BJ (cell line): ENCODE measurements around the gene LCN9. TPM values are rescaled to one million over a fixed set of nuclear protein-coding genes. Genes with fewer than 3 reads are reported as not detected.
A peak's percentile ranks its signal among the peaks of the same experiment; 100 is the strongest.

Experiments
- CTCF ChIA-PET: fragments of 350-600 bp; formaldehyde crosslinking; extraction: SDS; loops from one replicate; lab custom pipeline; 2021; ENCODE audit warnings: antibody characterized with exemption, inconsistent platforms; lab: Yijun Ruan, JAX
- POLR2A ChIA-PET: fragments of 300-600 bp; sonication (Branson Sonifier 250); formaldehyde crosslinking; extraction: SDS; loops from one replicate; lab custom pipeline; 2021; ENCODE audit warnings: antibody characterized with exemption; lab: Charles Lee
- DNase-seq: peaks from one replicate; pipeline ENCODE4 v3.0.0-alpha.2; 2011; ENCODE audit warnings: low read depth
- H3K27me3 ChIP-seq: 2 replicates; pipeline ENCODE4 v1.6.0; 2011; ENCODE audit warnings: low read length; ENCODE audit not compliant: control insufficient read depth, insufficient read depth
- H3K36me3 ChIP-seq: 2 replicates; pipeline ENCODE4 v1.5.1; 2011; ENCODE audit warnings: low read length; ENCODE audit not compliant: control insufficient read depth, insufficient read depth
- H3K4me3 ChIP-seq: 2 replicates; pipeline ENCODE4 v1.5.1; 2011; ENCODE audit warnings: low read depth, mild to moderate bottlenecking, control low read depth, low read length
- polyA minus RNA-seq: library from RNA; depleted of rRNA, polyadenylated mRNA; stranded (reverse); fragments of >200 nt; gene quantifications from 2 replicates; pipeline ENCODE4 v1.2.3, GENCODE V29; 2011; rRNA and poly(A)+ RNA removed
- polyA plus RNA-seq: library from polyadenylated mRNA; depleted of rRNA; stranded (reverse); fragments of >200 nt; gene quantifications from 2 replicates; pipeline ENCODE4 v1.2.3, GENCODE V29; 2011; rRNA removed
- TF ChIP-seq, protein P1 (sequence below): IDR thresholded peaks from 2 replicates; pipeline ENCODE4 v1.5.1; 2011; ENCODE audit warnings: low read depth, mild to moderate bottlenecking, control low read depth, inconsistent platforms, low read length, moderate library complexity; ENCODE audit not compliant: insufficient read depth

The LCN9 gene, protein sequence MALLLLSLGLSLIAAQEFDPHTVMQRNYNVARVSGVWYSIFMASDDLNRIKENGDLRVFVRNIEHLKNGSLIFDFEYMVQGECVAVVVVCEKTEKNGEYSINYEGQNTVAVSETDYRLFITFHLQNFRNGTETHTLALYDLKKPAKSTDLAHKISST
- polyA plus RNA-seq = not detected in 2 replicates
- polyA minus RNA-seq = not detected in 2 replicates

DNA sequence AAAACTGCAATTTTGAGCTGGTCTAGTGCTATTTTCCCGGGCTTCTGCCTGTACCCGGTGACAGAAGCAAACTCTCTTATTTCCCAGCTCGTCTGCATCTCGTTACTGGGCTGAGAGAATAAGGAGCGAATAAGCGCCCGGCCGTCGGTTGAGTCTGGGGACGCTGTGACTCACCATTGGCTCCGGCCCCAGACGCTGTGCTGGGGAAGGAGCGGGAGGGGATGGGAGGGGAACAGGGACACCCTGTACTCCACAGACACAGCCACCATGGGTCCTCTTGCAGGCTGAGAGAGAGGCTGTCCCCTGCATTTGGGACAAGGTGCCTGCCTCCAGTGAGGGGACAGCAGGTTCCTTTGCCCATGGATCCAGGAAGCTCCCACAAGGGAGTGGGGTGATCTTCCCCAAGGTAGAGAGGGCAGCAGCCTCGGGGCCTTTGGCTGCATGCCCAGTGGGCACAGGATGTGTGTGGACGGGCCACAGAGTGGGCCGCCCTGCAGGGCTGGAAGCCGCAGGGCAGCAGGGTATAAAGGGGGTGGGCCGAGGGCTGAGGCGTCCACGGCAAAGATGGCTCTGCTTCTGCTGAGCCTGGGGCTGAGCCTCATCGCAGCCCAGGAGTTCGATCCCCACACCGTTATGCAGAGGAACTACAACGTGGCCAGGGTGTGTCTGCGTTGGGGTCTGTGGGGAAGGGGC lies at the start of gene LCN9:
TSS of gene LCN9 (plus strand) at position 552 of the 693 bp plus-strand sequence. CDS start at position 565, 13 bp downstream.
- POLR2A ChIA-PET = no interaction called here
- TF ChIP-seq, protein P1, sequence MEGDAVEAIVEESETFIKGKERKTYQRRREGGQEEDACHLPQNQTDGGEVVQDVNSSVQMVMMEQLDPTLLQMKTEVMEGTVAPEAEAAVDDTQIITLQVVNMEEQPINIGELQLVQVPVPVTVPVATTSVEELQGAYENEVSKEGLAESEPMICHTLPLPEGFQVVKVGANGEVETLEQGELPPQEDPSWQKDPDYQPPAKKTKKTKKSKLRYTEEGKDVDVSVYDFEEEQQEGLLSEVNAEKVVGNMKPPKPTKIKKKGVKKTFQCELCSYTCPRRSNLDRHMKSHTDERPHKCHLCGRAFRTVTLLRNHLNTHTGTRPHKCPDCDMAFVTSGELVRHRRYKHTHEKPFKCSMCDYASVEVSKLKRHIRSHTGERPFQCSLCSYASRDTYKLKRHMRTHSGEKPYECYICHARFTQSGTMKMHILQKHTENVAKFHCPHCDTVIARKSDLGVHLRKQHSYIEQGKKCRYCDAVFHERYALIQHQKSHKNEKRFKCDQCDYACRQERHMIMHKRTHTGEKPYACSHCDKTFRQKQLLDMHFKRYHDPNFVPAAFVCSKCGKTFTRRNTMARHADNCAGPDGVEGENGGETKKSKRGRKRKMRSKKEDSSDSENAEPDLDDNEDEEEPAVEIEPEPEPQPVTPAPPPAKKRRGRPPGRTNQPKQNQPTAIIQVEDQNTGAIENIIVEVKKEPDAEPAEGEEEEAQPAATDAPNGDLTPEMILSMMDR = no peak
- CTCF ChIA-PET = no interaction called here
- no peaks in the 10 kb centered on the region for H3K36me3 ChIP-seq
- H3K27me3 ChIP-seq = no peaks in the 10 kb centered on the region
- DNase-seq = no peak
- H3K4me3 ChIP-seq = no peak within 1 kb of the TSS

DNA sequence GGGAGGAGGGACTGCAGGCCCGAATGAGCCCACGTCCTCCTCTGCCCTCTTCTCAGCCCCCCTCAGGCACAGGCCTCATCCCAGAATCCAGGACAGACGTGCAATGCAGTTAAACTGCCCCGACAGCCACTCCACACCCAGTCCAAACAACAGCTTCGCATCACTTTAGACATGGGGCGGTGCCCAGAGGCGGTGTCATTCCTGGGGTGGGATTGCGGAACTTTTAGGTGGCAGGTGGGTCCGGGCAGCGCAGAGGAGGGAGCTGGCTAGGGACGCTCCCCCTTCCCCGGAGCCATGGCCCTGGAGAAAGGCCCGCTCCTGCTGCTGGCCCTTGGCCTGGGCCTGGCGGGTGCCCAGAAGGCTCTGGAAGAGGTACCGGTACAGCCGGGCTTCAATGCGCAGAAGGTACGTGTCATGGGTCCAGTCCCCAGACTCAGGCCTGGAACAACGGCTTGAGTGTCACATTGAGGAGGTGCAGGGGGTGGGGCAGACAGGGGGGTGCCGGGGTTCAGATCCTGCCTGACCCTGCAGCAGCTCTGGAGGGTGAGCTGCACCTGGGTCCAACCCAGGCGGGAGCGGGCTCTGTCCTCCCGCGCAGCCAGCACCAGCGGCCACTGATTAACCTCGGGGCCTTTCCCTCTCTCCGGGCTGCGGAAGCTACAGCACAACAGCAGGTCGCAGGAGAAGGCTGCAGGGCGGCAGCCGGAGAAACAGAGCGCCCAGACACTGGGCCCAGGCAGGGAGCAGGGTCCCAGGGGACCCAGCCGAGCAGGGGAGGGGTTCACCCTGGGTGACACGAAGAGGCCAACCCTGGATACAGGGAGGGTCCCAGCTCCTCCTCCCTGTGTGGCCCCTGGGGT lies 48.9 kb upstream of the LCN9 start:
- ChIA-PET POLR2A (no interaction called here), CTCF (no interaction called here)
- Histone ChIP-seq H3K27me3 (no peaks in the 10 kb centered on the region), H3K36me3 (no peaks in the 10 kb centered on the region), H3K4me3 (no peak overlapping the region)
- no peak for DNase-seq
- TF ChIP-seq, protein P1 = no peak

DNA sequence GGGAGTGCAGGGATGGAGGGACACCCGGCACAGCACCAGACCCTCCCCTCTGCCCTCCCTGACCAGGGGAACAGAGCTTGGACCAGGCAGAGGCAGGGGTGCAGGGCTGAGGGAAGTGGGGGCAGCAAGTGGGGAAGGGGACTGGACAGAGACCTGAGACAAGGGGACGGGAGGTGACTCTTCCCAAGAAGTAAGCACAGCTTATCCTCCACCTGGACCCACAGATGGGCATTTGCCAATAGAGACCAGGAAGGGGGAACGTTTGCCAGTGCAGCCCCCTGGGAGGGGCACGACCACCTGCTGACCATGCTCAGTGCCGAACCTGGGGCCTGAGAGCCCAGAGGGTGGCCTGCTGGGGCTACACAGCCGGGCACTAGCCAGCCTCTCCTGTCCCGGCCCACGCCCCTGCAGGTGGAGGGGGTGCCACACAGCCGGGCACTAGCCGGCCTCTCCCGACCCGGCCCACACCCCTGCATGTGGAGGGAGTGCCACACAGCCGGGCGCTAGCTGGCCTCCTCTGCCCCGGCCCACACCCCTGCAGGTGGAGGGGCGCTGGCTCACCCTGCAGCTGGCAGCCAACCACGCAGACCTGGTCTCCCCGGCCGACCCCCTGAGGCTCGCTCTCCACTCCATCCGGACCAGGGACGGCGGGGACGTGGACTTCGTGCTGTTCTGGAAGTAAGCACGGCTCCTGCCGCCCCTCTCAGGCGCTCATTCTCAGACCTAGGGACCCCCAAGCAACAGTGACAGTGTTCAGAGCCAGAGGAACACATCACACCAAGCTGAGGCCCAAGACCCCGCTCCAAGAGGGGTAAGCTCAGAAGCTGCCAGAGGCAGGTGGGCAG lies 48.1 kb upstream of the LCN9 start:
- Histone ChIP-seq H3K27me3 (no peaks in the 10 kb centered on the region), H3K4me3 (no peak overlapping the region), H3K36me3 (no peaks in the 10 kb centered on the region)
- TF ChIP-seq, protein P1 = no peak
- ChIA-PET CTCF (interaction anchor here (2.4 kb wide), 1 partner anchor 12 kb away, joined by 9 read pairs; no protein-coding TSS in a partner anchor), POLR2A (no interaction called here)
- DNase-seq = no peak

DNA sequence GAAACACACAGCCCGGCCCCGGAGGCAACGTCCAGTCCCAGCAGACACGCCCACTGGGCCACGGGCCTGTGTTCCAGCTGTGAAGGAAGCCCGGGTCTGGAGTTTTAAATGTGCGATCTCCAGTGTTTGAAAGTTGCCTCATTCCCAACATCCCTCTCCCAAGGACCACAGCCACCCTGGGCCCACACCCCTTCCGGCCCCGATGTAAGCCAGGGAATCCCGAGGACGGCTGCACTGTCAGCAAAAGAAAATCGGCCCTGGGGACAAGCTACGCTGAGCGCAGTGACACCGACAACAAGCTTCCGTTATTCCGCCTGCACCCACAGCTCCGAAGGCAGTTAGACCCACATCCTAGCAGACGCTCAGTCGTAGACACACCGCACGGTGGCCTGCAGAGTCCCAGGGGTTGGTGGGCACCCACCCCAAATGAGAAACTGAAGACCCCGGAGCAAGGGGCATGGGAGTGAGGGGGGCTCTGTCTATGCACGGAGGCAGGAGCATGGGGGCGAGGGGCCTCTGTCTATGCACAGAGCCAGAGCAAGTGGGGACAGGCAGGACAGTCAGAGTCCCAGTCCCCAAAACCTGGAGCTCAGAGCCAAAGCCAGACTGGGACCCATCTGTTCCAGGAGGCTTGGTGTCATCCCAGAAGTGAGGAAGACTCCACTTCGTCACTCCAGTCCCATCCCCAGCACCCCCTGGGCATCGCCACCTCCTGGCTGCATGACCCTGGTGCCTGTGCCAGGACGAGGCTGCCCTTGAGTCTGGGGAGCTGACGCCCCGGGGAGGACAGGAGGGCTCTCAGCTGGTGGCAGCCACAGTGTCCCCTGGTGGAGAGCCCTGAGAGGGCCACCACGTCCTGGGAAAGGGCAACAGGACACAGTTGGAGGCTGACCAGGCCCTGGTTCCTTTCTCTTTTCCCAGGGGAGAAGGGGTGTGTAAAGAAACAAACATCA lies 47.2 kb upstream of the LCN9 start:
- Histone ChIP-seq H3K27me3 (no peaks in the 10 kb centered on the region), H3K4me3 (no peak overlapping the region), H3K36me3 (no peaks in the 10 kb centered on the region)
- POLR2A ChIA-PET = no interaction called here
- TF ChIP-seq, protein P1 = 0 out of 2 replicates have a peak, but pooled peaks have one; percentile 10
- DNase-seq = no peak
- CTCF ChIA-PET = interaction anchor here (2.4 kb wide), 1 partner anchor 13 kb away, joined by 9 read pairs; no protein-coding TSS in a partner anchor
